NT2/D1 (cell line): ENCODE results near the gene DYRK1A.

Experiments used
- SUZ12 ChIP-seq: IDR thresholded peaks from 2 replicates; pipeline ENCODE4 v1.6.1; 2011; ENCODE audit not compliant: insufficient read length, insufficient read depth; ENCODE audit errors: extremely low read depth
- YY1 ChIP-seq: IDR thresholded peaks from 2 replicates; pipeline ENCODE4 v1.6.1; 2011; ENCODE audit not compliant: insufficient read length, insufficient read depth
- ZNF274 ChIP-seq: IDR thresholded peaks from 2 replicates; pipeline ENCODE4 v1.6.1; 2011; ENCODE audit warnings: mild to moderate bottlenecking, low read depth, low read length

- TF ChIP-seq ZNF274 (no peak), YY1 (no peak), SUZ12 (no peak)
These were observed 190.8 kb downstream of the DYRK1A start for GRCh38 chr21:37557261-37557950.
